Measurements from ENCODE around the gene HK1.

DNA sequence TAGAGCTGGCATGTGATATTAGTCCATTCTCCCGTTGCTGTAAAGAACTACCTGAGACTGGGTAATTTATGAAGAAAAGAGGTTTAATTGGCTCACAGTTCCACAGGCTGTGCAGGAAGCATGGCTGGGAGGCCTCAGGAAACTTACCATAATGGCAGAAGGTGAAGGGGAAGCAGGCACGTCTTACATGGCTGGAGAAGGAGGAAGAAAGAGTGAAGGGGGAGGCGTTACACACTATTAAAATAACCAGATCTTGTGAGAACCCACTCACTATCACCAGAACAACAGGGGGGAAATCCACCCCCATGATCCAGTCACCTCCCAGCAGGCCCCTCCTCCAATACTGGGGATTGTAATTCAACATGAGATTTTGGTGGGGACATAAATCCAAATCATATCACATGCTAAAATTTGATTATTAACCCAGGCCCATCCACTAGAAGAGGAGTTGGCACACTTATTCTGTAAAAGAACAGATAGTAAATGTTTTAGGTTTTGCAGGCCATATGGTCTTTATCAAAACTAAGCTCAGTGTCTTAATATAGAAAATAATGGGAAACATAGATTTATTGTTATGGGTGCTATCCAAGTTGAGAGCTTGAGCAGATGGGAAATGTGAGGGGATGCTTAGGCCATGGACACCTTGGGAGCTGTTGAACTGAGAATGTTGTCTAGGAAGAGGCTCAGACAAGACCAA, 18.6 kb upstream of the HK1 start:
- TF ChIP-seq CTCF (IDR thresholded peaks at IDR 0.05) (no peak), POLR2AphosphoS5 (IDR thresholded peaks at IDR 0.05) (no peak)

Data from breast epithelium (tissue), 3 donors.